SW480 (cell line): Measurements from ENCODE around the gene ADAMTSL1.
A peak's percentile ranks its signal among the peaks of the same experiment; 100 is the strongest.

ENCODE experiments used
- DNase-seq: peaks from one replicate; pipeline ENCODE4 v3.0.0-alpha.2; 2016; ENCODE audit warnings: low spot score

Gene ADAMTSL1

GRCh38 chr9:18610956-18611355 is 137.0 kb downstream of the ADAMTSL1 start:
- no peak for DNase-seq

DNA sequence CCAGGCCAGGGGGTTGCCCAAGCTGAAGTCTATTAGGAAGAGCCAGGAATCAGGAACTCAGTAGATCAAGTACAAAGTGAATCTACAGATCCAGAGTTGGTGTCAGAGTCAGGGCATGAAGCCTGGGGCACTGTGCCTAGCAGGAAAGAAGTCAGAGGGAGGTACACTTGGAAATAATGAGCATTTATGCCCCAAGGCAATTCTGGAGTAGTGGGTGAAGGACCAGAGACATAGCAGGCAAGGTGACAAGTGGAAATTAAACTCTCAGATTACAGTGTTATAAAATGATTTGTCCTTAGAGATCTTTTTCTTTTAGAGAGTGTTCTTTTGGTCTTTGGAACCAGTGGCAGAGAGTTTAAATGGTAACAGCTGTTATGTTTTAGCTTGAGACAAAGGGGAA is 138.0 kb downstream of the ADAMTSL1 start:
- DNase-seq = no peak

- DNase-seq = no peak
Measured at GRCh38 chr9:18614116-18614515, 140.2 kb downstream of the ADAMTSL1 start.

GRCh38 chr9:18614651-18615050 is 140.7 kb downstream of the ADAMTSL1 start:
- no peak for DNase-seq

DNA sequence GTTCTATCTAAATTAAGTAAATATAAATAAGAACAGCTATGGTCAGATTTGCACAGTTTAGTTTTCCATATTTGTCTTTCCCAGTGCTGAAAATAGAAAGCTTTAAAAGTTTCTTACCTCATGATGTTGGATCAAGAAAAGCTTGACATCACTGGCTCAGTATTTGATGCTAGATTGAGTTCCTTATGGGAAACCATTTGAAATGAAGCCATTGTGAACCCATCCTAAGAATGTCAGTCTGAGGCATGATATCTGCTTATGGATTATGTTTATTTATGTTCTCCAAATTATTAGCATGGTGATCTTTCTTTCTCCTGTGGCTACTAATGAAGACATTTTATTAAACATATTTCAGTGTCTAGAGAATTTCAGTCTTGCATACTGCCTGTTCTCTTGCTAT is 143.0 kb downstream of the ADAMTSL1 start:
- no peak for DNase-seq

- DNase-seq = no peak
Measured at GRCh38 chr9:18617759-18618158, 143.8 kb downstream of the ADAMTSL1 start.

GRCh38 chr9:18618862-18619261 is 144.9 kb downstream of the ADAMTSL1 start:
- no peak for DNase-seq

GRCh38 chr9:18622186-18622836 is 148.4 kb downstream of the ADAMTSL1 start:
- DNase-seq = no peak

DNA sequence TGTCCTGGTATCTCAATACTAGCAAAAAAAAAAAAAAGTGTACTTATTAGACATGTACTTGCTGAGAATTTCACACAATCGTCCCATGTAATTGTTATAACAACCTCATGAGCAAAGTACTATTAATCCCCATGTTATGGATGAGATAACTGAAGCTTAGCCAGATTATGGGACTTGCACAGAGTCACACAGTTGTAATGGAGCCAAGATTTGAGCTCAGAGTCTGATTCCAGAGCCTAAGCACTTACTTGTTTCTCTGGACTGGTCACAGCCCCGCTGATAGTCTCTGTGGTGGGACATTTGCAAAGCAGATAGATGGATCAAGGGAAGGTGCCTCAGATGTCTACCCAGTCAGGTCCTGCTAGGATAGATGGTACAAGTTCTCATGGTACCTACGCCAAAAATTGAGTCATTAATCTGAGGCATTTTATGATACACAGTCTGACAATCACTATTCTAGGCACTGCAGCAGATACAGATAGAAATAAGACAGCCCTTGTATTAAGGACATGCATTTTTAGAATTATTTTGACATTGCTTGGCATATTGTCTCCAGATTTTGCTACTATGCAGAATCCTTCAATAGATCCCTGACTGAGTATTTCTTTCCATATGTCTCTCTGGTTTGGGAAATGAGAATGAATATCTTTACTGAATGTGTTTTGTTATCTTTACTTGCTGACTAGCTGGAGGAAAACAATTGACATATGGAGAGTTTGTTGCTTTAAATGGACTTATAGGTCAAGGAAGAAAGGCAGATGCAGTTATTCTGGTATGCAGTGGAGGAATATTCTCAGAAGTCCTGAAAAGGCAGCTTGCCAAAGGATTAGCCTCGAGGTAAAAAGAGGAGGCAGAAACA is 149.5 kb downstream of the ADAMTSL1 start:
- DNase-seq = no peak

DNA sequence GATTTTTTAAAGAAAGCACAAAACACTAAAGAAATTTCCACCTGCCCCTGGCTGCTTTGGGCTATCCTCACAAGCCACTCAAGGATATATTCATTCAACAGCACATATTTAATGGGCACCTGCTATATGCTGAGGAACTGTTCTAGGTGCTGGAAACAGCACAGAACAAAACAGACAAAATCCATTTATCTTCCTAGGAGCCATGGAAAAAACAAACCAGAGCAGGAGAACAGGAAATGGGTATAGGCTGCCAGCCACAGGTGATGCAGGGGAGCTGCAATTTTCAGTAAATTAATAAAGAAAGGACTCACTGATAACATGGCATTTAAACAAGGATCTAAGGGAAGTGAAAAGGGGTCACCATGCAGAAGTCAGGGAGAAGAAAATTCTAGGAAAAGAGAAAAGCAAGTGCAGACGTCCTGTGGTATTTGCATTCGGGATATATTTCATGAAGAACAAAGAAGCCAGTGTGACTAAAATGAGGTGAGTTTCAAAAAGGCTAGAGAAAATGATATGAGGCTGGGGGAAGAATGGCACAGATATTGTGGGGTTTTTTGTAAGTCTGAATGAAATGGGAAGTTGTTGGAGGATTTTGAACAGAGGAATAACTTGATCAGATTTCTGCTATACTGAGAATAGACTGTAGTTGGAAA is 152.2 kb downstream of the ADAMTSL1 start:
- no peak for DNase-seq

GRCh38 chr9:18629136-18629535 is 155.2 kb downstream of the ADAMTSL1 start:
- no peak for DNase-seq

DNA sequence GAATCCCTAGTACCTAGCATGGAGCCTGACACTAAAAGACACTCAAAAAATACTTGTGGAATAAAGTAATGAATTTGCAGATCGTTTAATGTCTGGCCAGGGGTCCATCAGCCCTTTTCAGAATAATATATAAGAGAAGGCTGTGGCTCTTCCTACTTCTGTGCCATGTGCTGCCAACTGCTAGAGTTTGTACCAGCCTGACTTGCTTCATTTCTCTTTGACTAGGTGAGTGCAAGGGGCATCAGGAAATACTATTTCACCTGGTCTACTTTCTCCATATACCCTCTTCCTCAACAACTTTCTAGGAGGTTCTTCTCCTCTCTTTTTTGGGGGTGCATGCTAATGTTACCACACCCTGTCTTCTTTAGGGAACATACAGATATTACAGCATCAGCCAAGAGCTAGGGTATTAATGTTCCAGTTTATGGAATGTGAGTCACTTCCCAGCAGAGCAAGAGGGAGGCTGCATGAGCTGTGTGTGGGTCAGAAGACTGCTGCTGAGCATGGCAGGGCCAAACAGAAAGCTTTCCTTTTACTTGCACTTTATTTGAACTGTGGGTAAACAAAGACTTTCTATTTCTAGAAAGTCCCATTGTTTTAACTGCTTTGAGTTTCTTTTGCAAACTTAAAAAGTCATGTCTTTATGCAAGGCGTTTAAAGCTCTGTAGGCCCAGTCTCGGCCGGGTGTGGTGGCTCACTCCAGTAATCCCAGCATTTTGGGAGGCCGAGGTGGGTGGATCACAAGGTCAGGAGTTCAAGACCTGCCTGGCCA is 158.9 kb downstream of the ADAMTSL1 start:
- no peak for DNase-seq

- DNase-seq = no peak
Measured at GRCh38 chr9:18636781-18637180, 162.8 kb downstream of the ADAMTSL1 start.

DNA sequence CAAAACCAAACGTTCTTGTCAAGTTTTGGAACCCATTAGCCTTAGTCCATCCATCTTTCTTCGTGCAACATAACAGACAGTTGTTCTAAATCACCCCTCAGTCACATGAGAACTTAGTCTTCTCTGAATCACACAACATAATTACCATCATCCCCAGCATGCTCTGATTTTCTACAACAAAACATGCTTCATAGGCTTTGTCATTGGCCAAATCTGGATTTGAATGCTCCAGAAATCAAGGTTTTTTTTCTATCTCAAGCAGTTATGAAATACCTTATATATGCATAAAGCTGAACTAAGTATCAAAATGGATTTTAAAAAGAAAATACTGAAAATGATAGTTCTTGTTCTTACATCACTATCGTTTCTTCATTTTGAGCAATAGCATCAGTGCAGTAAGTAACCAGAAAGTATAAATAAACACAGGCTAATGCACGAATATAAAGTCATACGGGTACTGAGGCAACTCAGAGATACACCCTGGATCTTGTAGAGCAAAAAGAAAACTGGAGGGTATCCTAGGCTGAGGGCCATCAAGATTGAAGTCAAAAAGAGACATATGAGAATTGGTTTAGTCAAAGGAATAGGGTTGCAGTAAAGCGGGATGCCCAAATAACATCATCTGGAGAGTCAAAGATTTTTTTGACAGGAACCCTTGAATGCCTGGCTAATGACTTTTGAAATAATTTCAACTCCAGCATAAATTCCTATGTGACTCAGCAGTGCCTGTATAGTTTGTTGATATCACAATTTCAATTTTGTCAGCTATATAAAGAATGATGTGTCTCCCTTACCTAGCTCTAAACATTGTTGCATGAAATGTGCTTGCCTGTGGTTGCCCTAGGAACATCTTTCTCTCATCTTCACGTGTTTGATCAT is 164.7 kb downstream of the ADAMTSL1 start:
- no peak for DNase-seq

- no peak for DNase-seq
Measured at GRCh38 chr9:18639911-18640310, 166.0 kb downstream of the ADAMTSL1 start.

DNA sequence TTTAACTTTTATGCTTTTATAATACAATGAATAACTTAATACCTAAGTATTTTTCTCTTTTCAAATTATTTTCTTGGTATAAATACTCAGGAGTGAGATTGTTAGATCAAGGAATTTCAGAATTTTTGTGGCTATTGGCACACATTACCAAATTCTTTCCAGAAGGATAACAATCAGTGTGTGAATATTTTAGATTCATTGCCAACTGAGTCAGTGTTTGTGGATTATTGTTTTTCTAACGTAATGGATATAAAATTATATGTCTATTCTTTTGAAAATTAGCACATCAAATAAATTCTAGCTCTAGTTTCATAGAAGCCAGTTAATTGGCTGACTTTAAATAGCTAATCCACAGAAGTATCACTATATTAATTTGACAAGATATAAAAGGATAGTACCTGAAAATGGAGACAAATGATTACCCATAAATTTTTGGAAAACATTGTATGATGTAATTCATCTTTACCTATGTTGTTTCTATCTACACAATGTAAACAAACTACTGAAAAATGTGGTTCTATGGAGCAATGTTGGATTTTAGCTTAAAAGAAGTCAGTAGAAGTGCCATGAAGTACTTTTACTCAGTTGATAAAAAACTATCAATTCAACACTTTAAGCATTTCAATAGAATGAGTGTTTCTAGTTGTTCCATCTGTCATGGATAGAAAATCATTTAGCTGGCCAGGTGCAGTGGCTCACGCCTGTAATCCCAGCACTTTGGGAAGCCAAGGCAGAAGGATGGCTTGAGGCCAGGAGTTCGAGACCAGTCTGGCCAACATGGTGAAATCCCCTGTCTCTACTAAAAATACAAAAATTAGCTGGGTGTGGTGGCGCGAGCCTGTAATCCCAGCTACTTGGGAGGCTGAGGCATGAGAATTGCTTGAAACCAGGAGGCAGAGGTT is 185.1 kb downstream of the ADAMTSL1 start:
- no peak for DNase-seq

GRCh38 chr9:18660001-18660400 is 186.0 kb downstream of the ADAMTSL1 start:
- DNase-seq = no peak

GRCh38 chr9:18662320-18662719 is 188.4 kb downstream of the ADAMTSL1 start:
- no peak for DNase-seq

- no peak for DNase-seq
Measured at GRCh38 chr9:18665947-18666346, 192.0 kb downstream of the ADAMTSL1 start.

DNA sequence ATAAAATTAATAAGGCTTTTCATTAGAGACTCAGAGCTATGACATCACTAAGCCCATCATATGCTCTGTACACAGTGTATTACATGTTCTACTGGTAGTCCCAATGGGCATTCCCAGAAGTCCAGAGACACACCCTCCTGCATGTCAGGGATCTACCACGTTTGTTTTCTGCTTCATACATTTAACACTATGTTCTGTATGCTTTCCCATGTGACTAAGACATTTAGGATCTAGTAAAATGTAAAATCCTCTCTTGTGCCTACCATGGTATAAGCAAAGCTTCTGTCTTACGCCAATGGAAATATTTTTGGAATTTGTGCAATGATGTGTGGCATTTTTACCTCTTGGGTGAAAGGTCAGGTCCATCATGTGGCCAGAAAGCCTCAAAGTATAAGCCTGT is 192.4 kb downstream of the ADAMTSL1 start:
- peak; percentile 7 for DNase-seq
